HUES6 (cell line): ENCODE measurements around the gene SMIM31.

Source experiments
- H3K27ac ChIP-seq: 2 replicates; pipeline ENCODE4 v1.7.0; 2013; ENCODE audit warnings: low read depth, mild to moderate bottlenecking, low read length, inconsistent platforms
- H3K27me3 ChIP-seq: 2 replicates; pipeline ENCODE4 v1.6.1; 2013; ENCODE audit warnings: low read length; ENCODE audit not compliant: control insufficient read depth, insufficient read depth
- H3K36me3 ChIP-seq: 2 replicates; pipeline ENCODE4 v1.6.1; 2013; ENCODE audit warnings: low read length; ENCODE audit not compliant: control insufficient read depth, insufficient read depth
- H3K4me1 ChIP-seq: 2 replicates; pipeline ENCODE4 v1.6.1; 2013; ENCODE audit warnings: low read length; ENCODE audit not compliant: control insufficient read depth, insufficient read depth
- H3K4me3 ChIP-seq: 2 replicates; pipeline ENCODE4 v1.5.1; 2013; ENCODE audit warnings: low read depth, low read length
- H3K9ac ChIP-seq: one replicate; pipeline ENCODE4 v1.6.1; 2013; ENCODE audit warnings: mild to moderate bottlenecking, low read length
- H3K9me3 ChIP-seq: 2 replicates; pipeline ENCODE4 v1.6.1; 2013; ENCODE audit warnings: low read depth, low read length; ENCODE audit not compliant: control insufficient read depth, insufficient read depth

The SMIM31 gene

GRCh38 chr4:164761241-164761640 lies 7.3 kb downstream of the SMIM31 start:
- Histone ChIP-seq H3K4me1 (no peaks in the 10 kb centered on the region), H3K27me3 (no peaks in the 10 kb centered on the region), H3K36me3 (no peaks in the 10 kb centered on the region), H3K9ac (no peak overlapping the region), H3K27ac (no peak overlapping the region), H3K9me3 (no peaks in the 10 kb centered on the region), H3K4me3 (no peak overlapping the region)

GRCh38 chr4:164761746-164762275 lies 7.9 kb downstream of the SMIM31 start:
- Histone ChIP-seq H3K27ac (no peak overlapping the region), H3K4me3 (no peak overlapping the region), H3K9ac (no peak overlapping the region), H3K27me3 (no peaks in the 10 kb centered on the region), H3K4me1 (no peaks in the 10 kb centered on the region), H3K36me3 (no peaks in the 10 kb centered on the region), H3K9me3 (no peaks in the 10 kb centered on the region)

- no peak overlapping the region for H3K4me3 ChIP-seq
- no peaks in the 10 kb centered on the region for H3K36me3 ChIP-seq
- no peaks in the 10 kb centered on the region for H3K4me1 ChIP-seq
These were observed 11.2 kb downstream of the SMIM31 start for GRCh38 chr4:164765096-164765495.

GRCh38 chr4:164765833-164766232 lies 11.9 kb downstream of the SMIM31 start:
- no peaks in the 10 kb centered on the region for H3K4me1 ChIP-seq
- H3K27ac ChIP-seq, result no peak overlapping the region
- H3K4me3 ChIP-seq, result no peak overlapping the region
- H3K36me3 ChIP-seq, result no peaks in the 10 kb centered on the region
- no peaks in the 10 kb centered on the region for H3K27me3 ChIP-seq
- H3K9ac ChIP-seq, result no peak overlapping the region
- no peaks in the 10 kb centered on the region for H3K9me3 ChIP-seq

More at GRCh38 chr4:164765096-164765495, 11.2 kb downstream of the SMIM31 start:
- H3K27ac ChIP-seq, result no peak overlapping the region
- H3K9ac ChIP-seq, result no peak overlapping the region
- H3K9me3 ChIP-seq, result no peaks in the 10 kb centered on the region
- H3K27me3 ChIP-seq, result no peaks in the 10 kb centered on the region

- H3K27ac ChIP-seq, result no peak overlapping the region
- H3K4me3 ChIP-seq, result no peak overlapping the region
- no peaks in the 10 kb centered on the region for H3K9me3 ChIP-seq
- H3K36me3 ChIP-seq, result no peaks in the 10 kb centered on the region
- H3K9ac ChIP-seq, result no peak overlapping the region
- no peaks in the 10 kb centered on the region for H3K4me1 ChIP-seq
- H3K27me3 ChIP-seq, result no peaks in the 10 kb centered on the region
These were observed 14.6 kb downstream of the SMIM31 start for GRCh38 chr4:164768516-164768915.

- no peak overlapping the region for H3K27ac ChIP-seq
- H3K9me3 ChIP-seq, result no peaks in the 10 kb centered on the region
- no peak overlapping the region for H3K4me3 ChIP-seq
- H3K9ac ChIP-seq, result no peak overlapping the region
- H3K4me1 ChIP-seq, result no peaks in the 10 kb centered on the region
- no peaks in the 10 kb centered on the region for H3K27me3 ChIP-seq
- H3K36me3 ChIP-seq, result no peaks in the 10 kb centered on the region
These were observed 16.2 kb downstream of the SMIM31 start for GRCh38 chr4:164770010-164770724.

- no peaks in the 10 kb centered on the region for H3K27me3 ChIP-seq
- H3K9me3 ChIP-seq, result no peaks in the 10 kb centered on the region
- H3K4me3 ChIP-seq, result no peak overlapping the region
- no peak overlapping the region for H3K9ac ChIP-seq
- H3K27ac ChIP-seq, result no peak overlapping the region
- H3K36me3 ChIP-seq, result no peaks in the 10 kb centered on the region
- H3K4me1 ChIP-seq, result 0 out of 2 replicates have a peak, but pooled peaks cover 4% of the 10 kb centered on the region
These were observed 17.2 kb downstream of the SMIM31 start for GRCh38 chr4:164771088-164771487.

- H3K27me3 ChIP-seq, result no peaks in the 10 kb centered on the region
- no peak overlapping the region for H3K9ac ChIP-seq
- H3K4me1 ChIP-seq, result 0 out of 2 replicates have a peak, but pooled peaks cover 4% of the 10 kb centered on the region
- H3K27ac ChIP-seq, result no peak overlapping the region
- H3K9me3 ChIP-seq, result no peaks in the 10 kb centered on the region
- H3K36me3 ChIP-seq, result no peaks in the 10 kb centered on the region
- no peak overlapping the region for H3K4me3 ChIP-seq
These were observed 18.1 kb downstream of the SMIM31 start for GRCh38 chr4:164772076-164772475.

- Histone ChIP-seq H3K36me3 (no peaks in the 10 kb centered on the region), H3K4me3 (no peak overlapping the region), H3K9ac (no peak overlapping the region), H3K4me1 (peaks cover 6% of the 10 kb centered on the region), H3K27ac (no peak overlapping the region), H3K9me3 (no peaks in the 10 kb centered on the region), H3K27me3 (no peaks in the 10 kb centered on the region)
These were observed 25.1 kb downstream of the SMIM31 start for GRCh38 chr4:164779080-164779479.

GRCh38 chr4:164779811-164780216 lies 25.9 kb downstream of the SMIM31 start:
- Histone ChIP-seq H3K27ac (no peak overlapping the region), H3K27me3 (no peaks in the 10 kb centered on the region), H3K4me3 (no peak overlapping the region), H3K9ac (no peak overlapping the region), H3K36me3 (no peaks in the 10 kb centered on the region), H3K9me3 (no peaks in the 10 kb centered on the region), H3K4me1 (peaks cover 8% of the 10 kb centered on the region)

- no peaks in the 10 kb centered on the region for H3K27me3 ChIP-seq
- no peak overlapping the region for H3K27ac ChIP-seq
- H3K4me3 ChIP-seq, result no peak overlapping the region
- H3K36me3 ChIP-seq, result no peaks in the 10 kb centered on the region
- no peaks in the 10 kb centered on the region for H3K9me3 ChIP-seq
- H3K4me1 ChIP-seq, result peaks cover 5% of the 10 kb centered on the region
- H3K9ac ChIP-seq, result no peak overlapping the region
These were observed 26.9 kb downstream of the SMIM31 start for GRCh38 chr4:164780839-164781238.
